Subcutaneous abdominal adipose tissue (tissue), 5 donors: ENCODE measurements around the gene HCN4.
"Not testable (repeated sequence)": the region's sequence is repeated elsewhere in the genome, so short reads cannot be mapped to it uniquely, and the experiment has no call there.

ENCODE experiments used
- H3K27ac ChIP-seq: one replicate; pipeline ENCODE4 v1.7.0; 2013; ENCODE audit warnings: low read depth, mild to moderate bottlenecking, inconsistent platforms, low read length, moderate library complexity
- H3K27me3 ChIP-seq, 5 donors: one replicate each; pipeline ENCODE4 v1.7.0; 2013; ENCODE audit warnings: low read length in 5 of 5, inconsistent platforms in 1 of 5; ENCODE audit not compliant: control insufficient read depth in 5 of 5, insufficient read depth in 4 of 5
- H3K36me3 ChIP-seq, 5 donors: one replicate each; pipeline ENCODE4 v1.7.0; 2013; ENCODE audit warnings: low read length in 5 of 5; ENCODE audit not compliant: control insufficient read depth in 5 of 5, insufficient read depth in 5 of 5
- H3K4me1 ChIP-seq, 5 donors: one replicate each; pipeline ENCODE4 v1.7.0; 2013; ENCODE audit warnings: low read length in 5 of 5, mild to moderate bottlenecking in 3 of 5, moderate library complexity in 1 of 5; ENCODE audit not compliant: control insufficient read depth in 5 of 5, insufficient read depth in 5 of 5
- H3K4me3 ChIP-seq, 5 donors: one replicate each; pipeline ENCODE4 v1.7.0; 2013; ENCODE audit warnings: low read length in 5 of 5, low read depth in 1 of 5
- H3K9ac ChIP-seq, 5 donors: one replicate each; pipeline ENCODE4 v1.7.0; 2013; ENCODE audit warnings: low read length in 5 of 5, mild to moderate bottlenecking in 4 of 5, moderate library complexity in 3 of 5
- H3K9me3 ChIP-seq, 5 donors: one replicate each; pipeline ENCODE4 v1.7.0; 2013; ENCODE audit warnings: low read length in 5 of 5; ENCODE audit not compliant: control insufficient read depth in 5 of 5
- donor health status: healthy.
- donor health status: healthy.
- donor health status: healthy.
- donor health status: healthy.
- donor health status: healthy.

The HCN4 gene

GRCh38 chr15:73305331-73306211 lies 63.2 kb downstream of the HCN4 start:
- H3K27me3 ChIP-seq: no peaks in the 10 kb centered on the region
- no peak overlapping the region for H3K9ac ChIP-seq
- peaks cover 5 to 26% (median 19%) of the 10 kb centered on the region in 5 donors for H3K36me3 ChIP-seq
- H3K27ac ChIP-seq: no peak overlapping the region
- no peak overlapping the region for H3K4me3 ChIP-seq
- H3K9me3 ChIP-seq: no peaks in the 10 kb centered on the region
- peaks cover 0 to 8% (median 0%) of the 10 kb centered on the region in 5 donors for H3K4me1 ChIP-seq

GRCh38 chr15:73303636-73304035 lies 65.1 kb downstream of the HCN4 start:
- Histone ChIP-seq H3K27ac (no peak overlapping the region), H3K4me1 (peaks cover 0 to 8% (median 0%) of the 10 kb centered on the region in 5 donors), H3K36me3 (peaks cover 7 to 29% (median 23%) of the 10 kb centered on the region in 5 donors), H3K4me3 (no peak overlapping the region), H3K27me3 (no peaks in the 10 kb centered on the region), H3K9ac (no peak overlapping the region), H3K9me3 (no peaks in the 10 kb centered on the region)

DNA sequence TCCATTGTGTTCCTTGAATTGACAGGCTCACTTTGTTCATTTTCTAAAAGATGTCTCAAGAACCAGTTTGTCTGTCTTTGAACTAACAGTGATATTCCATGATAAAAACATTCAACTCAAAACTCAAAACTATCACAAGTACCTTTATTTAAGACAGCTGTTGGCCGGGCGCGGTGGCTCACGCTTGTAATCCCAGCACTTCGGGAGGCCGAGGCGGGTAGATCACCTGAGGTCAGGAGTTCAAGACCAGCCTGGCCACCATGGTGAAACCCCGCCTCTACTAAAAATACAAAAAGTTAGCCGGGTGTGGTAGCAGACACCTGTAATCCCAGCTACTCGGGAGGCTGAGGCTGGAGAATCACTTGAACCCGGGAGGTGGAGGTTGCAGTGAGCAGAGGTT lies 68.5 kb downstream of the HCN4 start:
- H3K36me3 ChIP-seq: peaks cover 7 to 40% (median 35%) of the 10 kb centered on the region in 5 donors
- H3K9ac ChIP-seq, H3K27me3 ChIP-seq, H3K4me1 ChIP-seq, H3K4me3 ChIP-seq, H3K9me3 ChIP-seq, H3K27ac ChIP-seq: not testable (repeated sequence)

- Histone ChIP-seq H3K4me1 (peaks cover 0 to 2% (median 0%) of the 10 kb centered on the region in 5 donors), H3K27me3 (no peaks in the 10 kb centered on the region), H3K9me3 (no peaks in the 10 kb centered on the region), H3K27ac (no peak overlapping the region), H3K36me3 (peaks cover 6 to 41% (median 36%) of the 10 kb centered on the region in 5 donors), H3K9ac (no peak overlapping the region), H3K4me3 (no peak overlapping the region)
Observed at GRCh38 chr15:73298522-73299245, 70.1 kb downstream of the HCN4 start.

DNA sequence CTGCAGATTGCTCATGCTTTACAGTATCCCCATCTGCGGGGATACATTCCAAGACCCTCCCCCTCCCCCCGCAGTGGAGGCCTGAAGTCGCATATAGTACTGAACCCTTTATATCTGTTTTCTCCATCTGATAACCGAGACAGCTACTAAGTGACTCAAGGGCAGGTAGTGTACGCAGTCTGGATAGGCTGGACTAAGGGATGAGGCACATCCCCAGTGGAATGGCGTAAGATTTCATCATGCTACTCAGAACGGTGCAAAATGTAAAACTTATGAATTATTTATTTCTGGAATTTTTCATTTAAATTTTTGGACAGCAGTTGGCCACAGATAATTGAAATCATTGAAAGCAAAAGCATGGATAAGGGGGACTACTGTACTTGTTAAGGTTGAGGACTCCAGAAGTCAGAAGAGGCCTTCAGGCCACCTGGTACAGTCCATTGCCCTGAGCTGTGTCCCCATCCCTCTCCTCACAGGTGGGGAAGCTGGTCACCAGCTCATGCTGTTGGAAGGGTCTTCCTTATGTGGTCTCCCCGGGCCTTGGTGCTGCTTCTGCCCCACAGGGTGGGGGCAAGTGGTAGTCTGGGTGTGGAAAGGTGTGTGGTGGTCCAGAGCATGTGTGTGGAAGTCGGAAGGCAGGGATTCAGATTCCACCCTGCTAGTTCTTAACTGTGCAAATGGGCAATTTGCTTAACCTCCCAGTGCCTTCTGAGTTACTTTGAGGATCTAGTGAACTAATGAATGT lies 72.0 kb downstream of the HCN4 start:
- H3K4me3 ChIP-seq: no peak overlapping the region
- no peaks in the 10 kb centered on the region for H3K4me1 ChIP-seq
- no peak overlapping the region for H3K27ac ChIP-seq
- no peaks in the 10 kb centered on the region for H3K9me3 ChIP-seq
- H3K27me3 ChIP-seq: no peaks in the 10 kb centered on the region
- H3K36me3 ChIP-seq: peaks cover 3 to 32% (median 24%) of the 10 kb centered on the region in 5 donors
- H3K9ac ChIP-seq: no peak overlapping the region

GRCh38 chr15:73295630-73296286 lies 73.0 kb downstream of the HCN4 start:
- Histone ChIP-seq H3K9ac (no peak overlapping the region), H3K36me3 (peaks cover 3 to 25% (median 19%) of the 10 kb centered on the region in 5 donors), H3K27me3 (no peaks in the 10 kb centered on the region), H3K4me3 (no peak overlapping the region), H3K9me3 (no peaks in the 10 kb centered on the region), H3K4me1 (no peaks in the 10 kb centered on the region), H3K27ac (no peak overlapping the region)

DNA sequence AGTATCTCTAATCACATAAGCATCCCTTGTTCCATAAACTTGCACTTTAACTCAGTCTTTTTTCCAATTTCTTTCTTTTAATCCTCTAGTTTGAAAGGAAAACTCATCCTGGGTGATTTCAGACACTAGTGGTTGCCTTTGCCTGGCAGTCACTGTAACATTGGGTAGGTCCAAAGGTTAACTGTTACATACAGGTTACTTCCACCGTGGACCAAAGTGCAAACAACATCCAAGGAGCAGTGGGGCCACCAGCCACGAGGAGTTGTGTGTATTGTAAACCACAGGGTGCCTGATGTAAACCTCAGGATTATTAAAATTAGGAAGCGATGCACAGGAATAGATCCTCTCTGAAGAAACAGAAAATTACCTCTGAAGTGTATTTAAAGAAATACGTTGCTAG lies 75.0 kb downstream of the HCN4 start:
- H3K9ac ChIP-seq: no peak overlapping the region
- no peaks in the 10 kb centered on the region for H3K9me3 ChIP-seq
- no peaks in the 10 kb centered on the region for H3K4me1 ChIP-seq
- H3K4me3 ChIP-seq: no peak overlapping the region
- H3K36me3 ChIP-seq: peaks cover 4 to 34% (median 27%) of the 10 kb centered on the region in 5 donors
- no peak overlapping the region for H3K27ac ChIP-seq
- H3K27me3 ChIP-seq: no peaks in the 10 kb centered on the region

DNA sequence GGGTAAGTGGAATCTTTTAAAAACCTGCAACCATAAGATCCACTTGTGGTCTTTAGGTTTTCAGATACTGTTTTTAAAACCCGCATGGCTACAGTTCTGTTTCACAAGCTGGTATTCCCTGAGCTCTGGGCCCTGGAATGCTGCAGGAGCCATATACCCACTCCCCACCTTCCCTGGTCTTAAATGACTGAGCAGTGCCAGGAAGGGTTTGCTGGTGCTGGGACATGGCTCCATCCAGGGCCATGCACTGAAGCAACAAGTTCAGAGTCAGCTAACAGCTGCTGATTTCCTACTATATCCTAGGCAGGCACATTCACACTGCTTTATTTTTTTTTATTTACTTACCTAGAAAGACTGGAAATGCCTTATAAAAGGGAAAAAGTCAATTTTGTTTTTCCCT lies 77.3 kb downstream of the HCN4 start:
- Histone ChIP-seq H3K4me1 (no peaks in the 10 kb centered on the region), H3K4me3 (no peak overlapping the region), H3K9ac (no peak overlapping the region), H3K9me3 (no peaks in the 10 kb centered on the region), H3K36me3 (peaks cover 8 to 45% (median 29%) of the 10 kb centered on the region in 5 donors), H3K27ac (no peak overlapping the region), H3K27me3 (no peaks in the 10 kb centered on the region)

GRCh38 chr15:73287019-73287418 lies 81.7 kb downstream of the HCN4 start:
- H3K9ac ChIP-seq: no peak overlapping the region
- no peak overlapping the region for H3K4me3 ChIP-seq
- peaks cover 11 to 45% (median 32%) of the 10 kb centered on the region in 5 donors for H3K36me3 ChIP-seq
- no peaks in the 10 kb centered on the region for H3K27me3 ChIP-seq
- no peaks in the 10 kb centered on the region for H3K9me3 ChIP-seq
- H3K4me1 ChIP-seq: no peaks in the 10 kb centered on the region
- no peak overlapping the region for H3K27ac ChIP-seq
